Kidney epithelial cell (primary cell): ENCODE measurements around the gene GPR143. TPM values are rescaled to one million over a fixed set of nuclear protein-coding genes. Genes with fewer than 3 reads are reported as not detected.

ENCODE experiments used
- DNase-seq: peaks from one replicate; pipeline ENCODE4 v3.0.0-alpha.2; 2010; ENCODE audit warnings: low read depth
- H3K27me3 ChIP-seq: 2 replicates; pipeline ENCODE4 v1.6.0; 2011; ENCODE audit warnings: low read length; ENCODE audit not compliant: control insufficient read depth, insufficient read depth
- H3K36me3 ChIP-seq: 2 replicates; pipeline ENCODE4 v1.5.1; 2011; ENCODE audit warnings: low read length; ENCODE audit not compliant: control insufficient read depth, insufficient read depth
- H3K4me3 ChIP-seq: 2 replicates; pipeline ENCODE4 v1.5.1; 2011; ENCODE audit warnings: low read depth, mild to moderate bottlenecking, control low read depth, low read length
- total RNA-seq: library from RNA; depleted of rRNA; stranded (reverse); fragments of >200 nt; gene quantifications from 2 replicates; pipeline ENCODE4 v1.2.3, GENCODE V29; 2015
- TF ChIP-seq, protein P1 (sequence below): IDR thresholded peaks from 2 replicates; pipeline ENCODE4 v1.5.1; 2011; ENCODE audit warnings: mild to moderate bottlenecking, moderate library complexity, low read length, control low read depth, inconsistent platforms; ENCODE audit not compliant: insufficient read depth, poor library complexity, severe bottlenecking

The GPR143 gene
- total RNA-seq, 1 donor from 2014 or later: 18.7 TPM

DNA sequence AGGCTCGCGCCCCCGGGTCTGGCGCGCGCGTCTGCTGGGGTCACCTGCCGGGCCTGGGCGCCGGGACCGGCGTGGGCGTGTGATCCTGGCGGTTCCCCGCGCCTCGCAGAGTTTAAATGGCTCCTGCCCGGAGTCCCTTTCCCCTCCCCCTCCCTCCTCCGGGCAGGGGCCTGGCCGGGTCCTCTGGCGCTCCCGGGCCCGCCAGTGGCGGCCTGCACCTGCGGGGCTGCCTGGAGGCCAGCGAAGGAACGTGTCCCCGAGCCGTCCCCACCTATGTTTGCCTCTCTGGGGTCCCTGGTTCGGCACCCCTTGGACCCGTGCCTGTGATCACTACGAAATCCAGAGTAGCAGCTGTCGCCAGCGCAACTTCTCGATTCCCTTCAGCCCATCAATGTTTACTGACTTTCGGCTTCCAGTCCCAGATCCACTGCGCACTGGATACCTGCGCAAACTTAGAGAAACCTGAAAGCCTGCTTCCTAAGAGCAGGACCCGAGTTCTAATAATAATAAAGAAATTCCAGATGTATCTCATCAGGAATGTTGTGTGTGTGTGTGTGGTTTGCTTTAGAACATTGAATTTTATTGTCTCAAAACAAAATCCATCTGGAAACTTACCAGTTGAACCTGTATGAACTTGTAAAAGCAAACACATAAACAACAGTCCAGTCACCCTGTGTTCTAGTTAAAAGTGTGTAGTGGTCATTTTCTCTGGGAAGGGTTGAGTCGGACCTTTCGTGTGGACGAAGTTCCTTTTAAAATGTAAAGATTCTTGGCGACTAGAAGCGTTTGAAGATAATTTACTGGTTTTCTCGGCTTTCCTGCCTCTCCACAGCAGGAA is 21.4 kb upstream of the GPR143 start:
- H3K4me3 ChIP-seq: peak overlapping the region; percentile 67
- no peak for DNase-seq
- H3K27me3 ChIP-seq: no peaks in the 10 kb centered on the region
- TF ChIP-seq, protein P1, sequence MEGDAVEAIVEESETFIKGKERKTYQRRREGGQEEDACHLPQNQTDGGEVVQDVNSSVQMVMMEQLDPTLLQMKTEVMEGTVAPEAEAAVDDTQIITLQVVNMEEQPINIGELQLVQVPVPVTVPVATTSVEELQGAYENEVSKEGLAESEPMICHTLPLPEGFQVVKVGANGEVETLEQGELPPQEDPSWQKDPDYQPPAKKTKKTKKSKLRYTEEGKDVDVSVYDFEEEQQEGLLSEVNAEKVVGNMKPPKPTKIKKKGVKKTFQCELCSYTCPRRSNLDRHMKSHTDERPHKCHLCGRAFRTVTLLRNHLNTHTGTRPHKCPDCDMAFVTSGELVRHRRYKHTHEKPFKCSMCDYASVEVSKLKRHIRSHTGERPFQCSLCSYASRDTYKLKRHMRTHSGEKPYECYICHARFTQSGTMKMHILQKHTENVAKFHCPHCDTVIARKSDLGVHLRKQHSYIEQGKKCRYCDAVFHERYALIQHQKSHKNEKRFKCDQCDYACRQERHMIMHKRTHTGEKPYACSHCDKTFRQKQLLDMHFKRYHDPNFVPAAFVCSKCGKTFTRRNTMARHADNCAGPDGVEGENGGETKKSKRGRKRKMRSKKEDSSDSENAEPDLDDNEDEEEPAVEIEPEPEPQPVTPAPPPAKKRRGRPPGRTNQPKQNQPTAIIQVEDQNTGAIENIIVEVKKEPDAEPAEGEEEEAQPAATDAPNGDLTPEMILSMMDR: no peak
- H3K36me3 ChIP-seq: no peaks in the 10 kb centered on the region

DNA sequence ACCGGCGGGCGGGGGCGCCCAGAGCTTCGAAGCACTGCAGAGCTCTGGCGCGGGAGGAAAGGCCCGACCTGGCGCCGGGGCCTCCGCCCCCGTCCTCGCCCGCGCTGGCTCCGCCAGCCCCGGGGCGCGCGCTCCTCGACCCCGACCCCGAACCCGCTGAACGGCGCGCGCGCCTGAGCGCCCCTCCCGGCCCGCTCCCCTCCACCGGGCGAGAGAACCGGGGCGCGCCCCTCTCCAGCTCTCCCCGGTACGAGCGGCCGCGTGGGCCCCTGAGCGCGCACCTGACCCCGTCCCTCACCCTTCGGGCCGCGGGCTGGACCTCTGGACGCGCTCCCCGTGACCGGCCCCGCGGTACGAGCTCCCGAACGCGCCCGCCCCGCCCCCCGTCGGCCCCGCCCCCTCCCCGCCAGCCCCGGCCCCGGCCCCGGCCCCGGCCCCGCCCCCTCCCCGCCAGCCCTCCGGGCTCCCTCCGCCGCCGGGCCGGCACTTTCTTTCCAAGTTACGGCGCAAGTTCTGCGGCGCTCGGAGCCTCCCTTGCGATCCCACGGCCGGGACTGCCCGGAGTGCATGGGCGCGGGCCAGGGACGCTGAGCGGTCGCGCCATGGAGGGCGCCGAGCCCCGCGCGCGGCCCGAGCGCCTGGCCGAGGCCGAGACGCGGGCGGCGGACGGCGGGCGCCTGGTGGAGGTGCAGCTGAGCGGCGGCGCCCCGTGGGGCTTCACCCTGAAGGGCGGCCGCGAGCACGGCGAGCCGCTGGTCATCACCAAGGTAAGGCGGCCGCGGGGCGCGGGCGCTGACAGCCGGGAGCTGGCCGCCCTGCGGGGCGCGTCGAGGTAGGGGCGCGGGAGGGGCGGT is 20.5 kb upstream of the GPR143 start, which contains the start of gene SHROOM2:
TSS of gene SHROOM2 (plus strand) at position 486 of the 854 bp plus-strand sequence. CDS start at position 603, 117 bp downstream.
- no peaks in the 10 kb centered on the region for H3K36me3 ChIP-seq
- DNase-seq: no peak
- peak within 1 kb of the TSS; percentile 67 for H3K4me3 ChIP-seq
- H3K27me3 ChIP-seq: no peaks in the 10 kb centered on the region
- TF ChIP-seq, protein P1: no peak

- DNase-seq: no peak
- peak overlapping the region; percentile 67 for H3K4me3 ChIP-seq
- H3K36me3 ChIP-seq: no peaks in the 10 kb centered on the region
- no peaks in the 10 kb centered on the region for H3K27me3 ChIP-seq
- TF ChIP-seq, protein P1: no peak
Measured at GRCh38 chrX:9785254-9785943, 19.8 kb upstream of the GPR143 start.

- Histone ChIP-seq H3K36me3 (no peaks in the 10 kb centered on the region), H3K4me3 (no peak overlapping the region), H3K27me3 (no peaks in the 10 kb centered on the region)
- no peak for DNase-seq
- TF ChIP-seq, protein P1: no peak
Measured at GRCh38 chrX:9784332-9784731, 18.7 kb upstream of the GPR143 start.

GRCh38 chrX:9781941-9782340 is 16.3 kb upstream of the GPR143 start:
- no peaks in the 10 kb centered on the region for H3K27me3 ChIP-seq
- TF ChIP-seq, protein P1: no peak
- no peaks in the 10 kb centered on the region for H3K36me3 ChIP-seq
- H3K4me3 ChIP-seq: no peak overlapping the region
- DNase-seq: no peak
